NOMO-1 treated with DMSO at 0.1 percent for 48 hours (cell line): Measurements from ENCODE around the gene TMEM59L.

ENCODE experiments used
- DNase-seq: peaks from one replicate; lab custom pipeline; 2025; ENCODE audit not compliant: unreplicated experiment; lab: John Stamatoyannopoulos, UW

Gene TMEM59L

GRCh38 chr19:18608102-18608804, 4.4 kb upstream of the TMEM59L start:
- no peak for DNase-seq

GRCh38 chr19:18608805-18609716, 3.6 kb upstream of the TMEM59L start:
- DNase-seq, result no peak

- no peak for DNase-seq
Measured at GRCh38 chr19:18609717-18610051, 3.0 kb upstream of the TMEM59L start.

GRCh38 chr19:18610245-18610555, 2.5 kb upstream of the TMEM59L start:
- no peak for DNase-seq

GRCh38 chr19:18610556-18611326, 1.9 kb upstream of the TMEM59L start:
- no peak for DNase-seq

- no peak for DNase-seq
Measured at GRCh38 chr19:18611327-18612050, 1.2 kb upstream of the TMEM59L start.

- DNase-seq, result no peak
Measured at GRCh38 chr19:18612051-18612771, 459 bp upstream of the TMEM59L start.

GRCh38 chr19:18613589-18614234, 1.0 kb downstream of the TMEM59L start:
- DNase-seq, result no peak

GRCh38 chr19:18616023-18616422, 3.4 kb downstream of the TMEM59L start:
- no peak for DNase-seq

- DNase-seq, result no peak
Measured at GRCh38 chr19:18617562-18617961, 4.9 kb downstream of the TMEM59L start.

- DNase-seq, result no peak
Measured at GRCh38 chr19:18618236-18618635, 5.6 kb downstream of the TMEM59L start.

- no peak for DNase-seq
Measured at GRCh38 chr19:18620311-18620710, 7.6 kb downstream of the TMEM59L start.

- DNase-seq, result no peak
Measured at GRCh38 chr19:18620902-18621301, 8.2 kb downstream of the TMEM59L start.

- no peak for DNase-seq
Measured at GRCh38 chr19:18626906-18627305, 14.2 kb downstream of the TMEM59L start.

GRCh38 chr19:18629166-18630088, 16.8 kb downstream of the TMEM59L start:
- DNase-seq, result no peak

- DNase-seq, result no peak
Measured at GRCh38 chr19:18633321-18633720, 20.7 kb downstream of the TMEM59L start.

GRCh38 chr19:18634612-18635297, 22.1 kb downstream of the TMEM59L start:
- no peak for DNase-seq

- DNase-seq, result no peak
Measured at GRCh38 chr19:18635831-18636182, 23.1 kb downstream of the TMEM59L start.
